T-helper 22 cell (primary cell): Measurements from ENCODE around the gene PSENEN.
A peak's percentile ranks its signal among the peaks of the same experiment; 100 is the strongest.
"Not testable (repeated sequence)": the region's sequence is repeated elsewhere in the genome, so short reads cannot be mapped to it uniquely, and the experiment has no call there.

Experiments
- DNase-seq: peaks from one replicate; pipeline ENCODE4 v3.0.0-alpha.2; 2020; ENCODE audit warnings: low read depth

Gene PSENEN

GRCh38 chr19:35752746-35753350, 7.4 kb downstream of the PSENEN start:
- DNase-seq = no peak

- no peak for DNase-seq
Measured at GRCh38 chr19:35753634-35754369, 8.4 kb downstream of the PSENEN start.

- no peak for DNase-seq
Measured at GRCh38 chr19:35754370-35755130, 9.1 kb downstream of the PSENEN start.

- DNase-seq = no peak
Measured at GRCh38 chr19:35755131-35755549, 9.7 kb downstream of the PSENEN start.

GRCh38 chr19:35755550-35756376, 10.3 kb downstream of the PSENEN start:
- peak; percentile 36 for DNase-seq

- DNase-seq = no peak
Measured at GRCh38 chr19:35756377-35757230, 11.2 kb downstream of the PSENEN start, which contains the start of gene HSPB6. Gene HSPB6, minus strand, starts transcription at chr19:35757029. Its CDS starts 21 bp downstream, at chr19:35757008.

GRCh38 chr19:35757231-35757748, 11.8 kb downstream of the PSENEN start:
- no peak for DNase-seq

- peak; percentile 99 for DNase-seq
Measured at GRCh38 chr19:35757749-35758608, 12.5 kb downstream of the PSENEN start, which contains the start of gene PROSER3. Gene PROSER3, plus strand, starts transcription at chr19:35758176. Its CDS starts 40 bp downstream, at chr19:35758216.

GRCh38 chr19:35759697-35760096, 14.2 kb downstream of the PSENEN start:
- no peak for DNase-seq

GRCh38 chr19:35760711-35761349, 15.4 kb downstream of the PSENEN start:
- DNase-seq = no peak

GRCh38 chr19:35764432-35765315, 19.2 kb downstream of the PSENEN start:
- DNase-seq = no peak

- DNase-seq = no peak
Measured at GRCh38 chr19:35766571-35767104, 21.2 kb downstream of the PSENEN start.

GRCh38 chr19:35767288-35768081, 22.0 kb downstream of the PSENEN start:
- DNase-seq = no peak

GRCh38 chr19:35768082-35768421, 22.6 kb downstream of the PSENEN start:
- DNase-seq = no peak

- DNase-seq = not testable (repeated sequence)
Measured at GRCh38 chr19:35772362-35772761, 26.9 kb downstream of the PSENEN start.

GRCh38 chr19:35773020-35773806, 27.8 kb downstream of the PSENEN start:
- DNase-seq = no peak
